Tibial artery (tissue), 4 donors: Measurements from ENCODE around the gene DIRAS1.
"Not testable (repeated sequence)": the region's sequence is repeated elsewhere in the genome, so short reads cannot be mapped to it uniquely, and the experiment has no call there.

Experiments used
- DNase-seq, 2 donors: peaks; one replicate each; pipeline ENCODE4 v3.0.0-alpha.2; 2019
- H3K27ac ChIP-seq, 2 donors: fragments of 200-600 bp; sonication (generic) in 1 of 2; 1 replicate in 1 of 2; 2 replicates in 1 of 2; pipeline ENCODE4 v1.5.1; 2018 to 2019; ENCODE audit warnings: mild to moderate bottlenecking in 1 of 2
- H3K27me3 ChIP-seq, 2 donors: fragments of 200-600 bp; sonication (generic) in 1 of 2; one replicate each; pipeline versions ENCODE4 v1.5.1 to v1.6.0; 2016 to 2019
- H3K36me3 ChIP-seq, 3 donors: fragments of 200-600 bp; sonication (generic) in 2 of 3; one replicate each; pipeline ENCODE4 v1.5.1; 2016 to 2019; ENCODE audit warnings: mild to moderate bottlenecking in 2 of 3
- H3K4me1 ChIP-seq, 4 donors: fragments of 200-600 bp; sonication (generic) in 2 of 4; 1 replicate in 3 of 4; 2 replicates in 1 of 4; pipeline ENCODE4 v1.5.1; 2016 to 2019
- H3K4me3 ChIP-seq, 2 donors: fragments of 200-600 bp; sonication (generic) in 1 of 2; 1 replicate in 1 of 2; 2 replicates in 1 of 2; pipeline ENCODE4 v1.5.1; 2018 to 2019; ENCODE audit warnings: mild to moderate bottlenecking in 2 of 2
- H3K9me3 ChIP-seq, 3 donors: fragments of 200-600 bp; sonication (generic) in 1 of 3; one replicate each; pipeline ENCODE4 v1.5.1; 2016 to 2019
- intact Hi-C: fragments of 100-400 bp; cut with DNase I; formaldehyde crosslinking; loops from one replicate; pipeline ENCODE4 v1.15.0; 2023; ENCODE audit warnings: low total_unique reads
- TF ChIP-seq, protein P1 (sequence below), 2 experiments: fragments of 200-600 bp in 1 of 2; fragments of 450-650 bp in 1 of 2; IDR thresholded peaks; one replicate each; pipeline ENCODE4 v1.5.1; 2017 to 2019; ENCODE audit warnings: antibody characterized with exemption in 2 of 2, mild to moderate bottlenecking in 1 of 2, moderate library complexity in 1 of 2

Gene DIRAS1

GRCh38 chr19:2714531-2715269 is 6.5 kb downstream of the DIRAS1 start:
- no peak overlapping the region for H3K27ac ChIP-seq
- no peak overlapping the region for H3K4me3 ChIP-seq
- TF ChIP-seq, protein P1, sequence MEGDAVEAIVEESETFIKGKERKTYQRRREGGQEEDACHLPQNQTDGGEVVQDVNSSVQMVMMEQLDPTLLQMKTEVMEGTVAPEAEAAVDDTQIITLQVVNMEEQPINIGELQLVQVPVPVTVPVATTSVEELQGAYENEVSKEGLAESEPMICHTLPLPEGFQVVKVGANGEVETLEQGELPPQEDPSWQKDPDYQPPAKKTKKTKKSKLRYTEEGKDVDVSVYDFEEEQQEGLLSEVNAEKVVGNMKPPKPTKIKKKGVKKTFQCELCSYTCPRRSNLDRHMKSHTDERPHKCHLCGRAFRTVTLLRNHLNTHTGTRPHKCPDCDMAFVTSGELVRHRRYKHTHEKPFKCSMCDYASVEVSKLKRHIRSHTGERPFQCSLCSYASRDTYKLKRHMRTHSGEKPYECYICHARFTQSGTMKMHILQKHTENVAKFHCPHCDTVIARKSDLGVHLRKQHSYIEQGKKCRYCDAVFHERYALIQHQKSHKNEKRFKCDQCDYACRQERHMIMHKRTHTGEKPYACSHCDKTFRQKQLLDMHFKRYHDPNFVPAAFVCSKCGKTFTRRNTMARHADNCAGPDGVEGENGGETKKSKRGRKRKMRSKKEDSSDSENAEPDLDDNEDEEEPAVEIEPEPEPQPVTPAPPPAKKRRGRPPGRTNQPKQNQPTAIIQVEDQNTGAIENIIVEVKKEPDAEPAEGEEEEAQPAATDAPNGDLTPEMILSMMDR (IDR thresholded peaks at IDR 0.05) = no peak
- DNase-seq = no peak
- H3K27me3 ChIP-seq = peaks cover 0 to 78% of the 10 kb centered on the region in 2 donors
- H3K9me3 ChIP-seq = peaks cover 0 to 16% (median 9%) of the 10 kb centered on the region in 3 donors
- intact Hi-C loops = no loop called here
- no peaks in the 10 kb centered on the region for H3K36me3 ChIP-seq
- H3K4me1 ChIP-seq = peaks cover 0 to under 1% (median under 1%) of the 10 kb centered on the region in 4 donors

DNA sequence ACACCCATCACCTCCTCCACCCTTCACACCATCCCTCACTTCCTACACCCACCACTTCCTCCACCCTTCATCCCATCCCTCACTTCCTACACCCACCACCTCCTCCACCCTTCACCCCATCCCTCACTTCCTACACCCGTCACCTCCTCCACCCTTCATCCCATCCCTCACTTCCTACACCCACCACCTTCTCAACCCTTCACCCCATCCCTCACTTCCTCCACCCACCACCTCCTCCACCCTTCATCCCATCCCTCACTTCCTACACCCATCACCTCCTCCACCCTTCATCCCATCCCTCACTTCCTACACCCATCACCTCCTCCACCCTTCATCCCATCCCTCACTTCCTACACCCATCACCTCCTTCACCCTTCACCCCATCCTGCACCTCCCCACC is 7.1 kb downstream of the DIRAS1 start:
- DNase-seq, H3K36me3 ChIP-seq, H3K27ac ChIP-seq, intact Hi-C loops, H3K4me1 ChIP-seq, H3K4me3 ChIP-seq: not testable (repeated sequence)
- Histone ChIP-seq H3K27me3 (peaks cover 0 to 73% of the 10 kb centered on the region in 2 donors), H3K9me3 (peaks cover 0 to 16% (median 9%) of the 10 kb centered on the region in 3 donors)

GRCh38 chr19:2713170-2713569 is 8.0 kb downstream of the DIRAS1 start:
- H3K27ac ChIP-seq, H3K4me3 ChIP-seq, H3K4me1 ChIP-seq, intact Hi-C loops, H3K36me3 ChIP-seq, DNase-seq: not testable (repeated sequence)
- H3K9me3 ChIP-seq = peaks cover 0 to 16% (median 9%) of the 10 kb centered on the region in 3 donors
- H3K27me3 ChIP-seq = peaks cover 0 to 64% of the 10 kb centered on the region in 2 donors

GRCh38 chr19:2711875-2712205 is 9.3 kb downstream of the DIRAS1 start:
- Histone ChIP-seq H3K4me1 (no peaks in the 10 kb centered on the region), H3K4me3 (no peak overlapping the region), H3K36me3 (no peaks in the 10 kb centered on the region), H3K27ac (no peak overlapping the region), H3K9me3 (peaks cover 0 to 16% (median 9%) of the 10 kb centered on the region in 3 donors), H3K27me3 (peaks cover 0 to 58% of the 10 kb centered on the region in 2 donors)
- TF ChIP-seq, protein P1 (IDR thresholded peaks at IDR 0.05) = no peak
- intact Hi-C loops = no loop called here
- no peak for DNase-seq

DNA sequence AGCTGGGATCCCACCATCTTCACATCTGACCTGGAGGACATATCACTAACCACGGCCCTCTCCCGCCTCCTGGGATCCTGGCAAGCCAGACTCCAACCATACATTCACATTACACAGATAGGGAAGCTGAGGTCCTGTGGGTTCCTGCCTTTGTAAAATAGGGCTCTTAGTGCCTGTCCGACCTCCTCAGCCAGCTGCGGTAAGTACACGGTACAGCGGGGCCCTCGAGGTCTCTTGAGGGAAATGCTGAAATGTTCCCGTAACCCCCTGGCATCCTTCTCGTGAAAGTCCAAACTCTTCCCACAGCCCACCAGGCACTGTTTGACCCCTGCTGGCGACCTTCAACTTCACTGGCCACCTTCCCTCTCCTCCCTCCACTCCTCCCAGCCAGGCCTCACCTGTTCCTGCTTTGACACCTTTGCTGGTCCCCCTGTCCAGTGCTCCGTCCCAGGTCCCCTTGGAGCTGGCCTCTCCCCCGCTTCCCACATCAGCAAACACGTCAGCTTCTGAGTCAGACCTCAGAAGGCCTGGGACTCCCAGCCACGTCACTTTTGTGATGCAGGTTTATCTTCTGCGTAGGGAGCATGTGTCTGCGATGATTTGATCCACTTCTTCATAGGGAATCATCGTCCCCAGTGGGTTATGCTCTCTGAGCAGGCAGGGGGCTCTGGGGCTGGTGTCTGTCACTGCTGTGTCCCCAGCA is 9.8 kb downstream of the DIRAS1 start:
- Histone ChIP-seq H3K9me3 (peaks cover 0 to 16% (median 9%) of the 10 kb centered on the region in 3 donors), H3K36me3 (no peaks in the 10 kb centered on the region), H3K27me3 (peaks cover 0 to 56% of the 10 kb centered on the region in 2 donors), H3K4me1 (no peaks in the 10 kb centered on the region), H3K27ac (no peak overlapping the region), H3K4me3 (no peak overlapping the region)
- TF ChIP-seq, protein P1 (IDR thresholded peaks at IDR 0.05) = no peak
- no peak for DNase-seq
- intact Hi-C loops = no loop called here

DNA sequence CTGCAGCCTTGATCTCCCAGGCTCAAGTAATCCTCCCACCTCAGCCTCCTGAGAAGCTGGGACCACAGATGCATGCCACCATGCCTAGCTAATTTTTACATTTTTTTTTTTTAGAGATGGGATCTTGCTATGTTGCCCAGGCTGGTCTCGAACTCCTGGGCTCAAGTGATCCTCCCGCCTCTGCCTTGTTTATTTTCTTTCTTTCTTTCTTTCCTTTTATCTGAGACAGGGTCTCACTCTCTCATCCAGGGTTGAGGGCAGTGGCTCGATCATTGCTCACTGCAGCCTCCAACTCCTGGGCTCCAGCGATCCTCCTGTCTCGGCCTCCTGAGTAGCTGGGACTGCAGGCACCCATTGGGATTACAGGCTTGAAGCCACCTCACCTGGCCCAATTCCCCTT is 14.9 kb downstream of the DIRAS1 start:
- no peak for DNase-seq
- TF ChIP-seq, protein P1 (IDR thresholded peaks at IDR 0.05) = no peak
- no peaks in the 10 kb centered on the region for H3K9me3 ChIP-seq
- H3K4me1 ChIP-seq = peaks cover 0 to 12% (median 8%) of the 10 kb centered on the region in 4 donors
- no peak overlapping the region for H3K4me3 ChIP-seq
- no peak overlapping the region for H3K27ac ChIP-seq
- no peaks in the 10 kb centered on the region for H3K36me3 ChIP-seq
- peaks cover 0 to 60% of the 10 kb centered on the region in 2 donors for H3K27me3 ChIP-seq
- intact Hi-C loops = no loop called here
